Measurements from ENCODE around the gene LRRC36.

DNA sequence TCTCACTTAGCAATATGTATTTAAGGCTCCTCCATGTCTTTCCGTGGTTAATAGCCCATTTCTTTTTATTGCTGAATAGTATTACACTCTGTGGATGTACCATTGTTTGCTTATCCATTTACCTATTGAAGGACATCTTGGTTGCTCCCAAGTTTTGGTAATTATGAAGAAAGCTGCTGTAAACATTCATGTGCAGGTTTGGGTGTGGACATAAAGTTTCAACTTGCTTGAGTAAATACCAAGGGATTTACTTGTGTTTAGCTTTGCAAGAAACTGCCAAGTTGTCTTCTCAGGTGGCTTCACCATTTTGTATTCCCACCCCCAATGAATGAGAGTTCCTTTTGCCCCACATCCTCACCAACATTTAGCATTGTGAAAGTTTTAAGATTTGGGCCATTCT lies 9.5 kb downstream of the LRRC36 start:
- TF ChIP-seq, protein P1, sequence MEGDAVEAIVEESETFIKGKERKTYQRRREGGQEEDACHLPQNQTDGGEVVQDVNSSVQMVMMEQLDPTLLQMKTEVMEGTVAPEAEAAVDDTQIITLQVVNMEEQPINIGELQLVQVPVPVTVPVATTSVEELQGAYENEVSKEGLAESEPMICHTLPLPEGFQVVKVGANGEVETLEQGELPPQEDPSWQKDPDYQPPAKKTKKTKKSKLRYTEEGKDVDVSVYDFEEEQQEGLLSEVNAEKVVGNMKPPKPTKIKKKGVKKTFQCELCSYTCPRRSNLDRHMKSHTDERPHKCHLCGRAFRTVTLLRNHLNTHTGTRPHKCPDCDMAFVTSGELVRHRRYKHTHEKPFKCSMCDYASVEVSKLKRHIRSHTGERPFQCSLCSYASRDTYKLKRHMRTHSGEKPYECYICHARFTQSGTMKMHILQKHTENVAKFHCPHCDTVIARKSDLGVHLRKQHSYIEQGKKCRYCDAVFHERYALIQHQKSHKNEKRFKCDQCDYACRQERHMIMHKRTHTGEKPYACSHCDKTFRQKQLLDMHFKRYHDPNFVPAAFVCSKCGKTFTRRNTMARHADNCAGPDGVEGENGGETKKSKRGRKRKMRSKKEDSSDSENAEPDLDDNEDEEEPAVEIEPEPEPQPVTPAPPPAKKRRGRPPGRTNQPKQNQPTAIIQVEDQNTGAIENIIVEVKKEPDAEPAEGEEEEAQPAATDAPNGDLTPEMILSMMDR (IDR thresholded peaks at IDR 0.05), result no peak
- TF ChIP-seq POLR2A (IDR thresholded peaks at IDR 0.05) (no peak), EP300 (IDR thresholded peaks at IDR 0.05) (no peak)
